H1 (cell line): ENCODE measurements around the gene CDCA3. TPM values are rescaled to one million over a fixed set of nuclear protein-coding genes. Genes with fewer than 3 reads are reported as not detected.

Source experiments
- CREB1 ChIP-seq: IDR thresholded peaks from 2 replicates; pipeline ENCODE4 v1.6.1; 2012; ENCODE audit warnings: inconsistent platforms
- FOSL1 ChIP-seq: IDR thresholded peaks from 2 replicates; pipeline ENCODE4 v1.6.1; 2011; ENCODE audit warnings: mild to moderate bottlenecking, low read depth, low read length, moderate library complexity; ENCODE audit not compliant: insufficient read depth
- POLR2A ChIP-seq, 2 experiments: IDR thresholded peaks; 1 replicate in 1 of 2; 2 replicates in 1 of 2; pipeline ENCODE4 v1.6.1; 2011; ENCODE audit warnings: low read depth in 2 of 2, low read length in 2 of 2, mild to moderate bottlenecking in 2 of 2; ENCODE audit errors: control extremely low read depth in 1 of 2
- RNF2 ChIP-seq: fragments of 200-900, 300-1000 bp; sonication (generic); IDR thresholded peaks from 2 replicates; pipeline ENCODE4 v1.7.1; 2016; ENCODE audit warnings: borderline replicate concordance, low read depth, mild to moderate bottlenecking, antibody characterized with exemption, low read length; ENCODE audit not compliant: poor library complexity, severe bottlenecking; ENCODE audit errors: missing control alignments
- SIX5 ChIP-seq: IDR thresholded peaks from 2 replicates; pipeline ENCODE4 v1.6.1; 2011; ENCODE audit warnings: mild to moderate bottlenecking, low read depth, low read length
- polyA plus RNA-seq, 7 experiments: library from polyadenylated mRNA; depleted of rRNA in 3 of 7; stranded (reverse) in 5 of 7; unstranded in 2 of 7; fragments of >200 nt in 5 of 7; fragments of 200-250 nt in 2 of 7; gene quantifications; 1 replicate in 5 of 7; 2 replicates in 1 of 7; 4 replicates in 1 of 7; pipeline versions ENCODE4 v1.2.1 to v1.2.3, GENCODE V29; 2011 to 2013; ENCODE audit warnings: missing spikeins in 2 of 7, mixed read lengths in 2 of 7
- total RNA-seq: library from RNA; stranded (reverse); fragmentation: NEBNext Ultra II Directional; extraction: Animal tissue kit (Norgen Biotek cat#: 25700); gene quantifications from 2 replicates; pipeline ENCODE4 v1.2.1, GENCODE V29; 2021

CDCA3 gene
- total and polyA plus RNA-seq, 2 of the 8 experiments (the other 6 are each of a cell fraction or from before 2014, with no cell fraction given), result 47.7 to 71.2 TPM

DNA sequence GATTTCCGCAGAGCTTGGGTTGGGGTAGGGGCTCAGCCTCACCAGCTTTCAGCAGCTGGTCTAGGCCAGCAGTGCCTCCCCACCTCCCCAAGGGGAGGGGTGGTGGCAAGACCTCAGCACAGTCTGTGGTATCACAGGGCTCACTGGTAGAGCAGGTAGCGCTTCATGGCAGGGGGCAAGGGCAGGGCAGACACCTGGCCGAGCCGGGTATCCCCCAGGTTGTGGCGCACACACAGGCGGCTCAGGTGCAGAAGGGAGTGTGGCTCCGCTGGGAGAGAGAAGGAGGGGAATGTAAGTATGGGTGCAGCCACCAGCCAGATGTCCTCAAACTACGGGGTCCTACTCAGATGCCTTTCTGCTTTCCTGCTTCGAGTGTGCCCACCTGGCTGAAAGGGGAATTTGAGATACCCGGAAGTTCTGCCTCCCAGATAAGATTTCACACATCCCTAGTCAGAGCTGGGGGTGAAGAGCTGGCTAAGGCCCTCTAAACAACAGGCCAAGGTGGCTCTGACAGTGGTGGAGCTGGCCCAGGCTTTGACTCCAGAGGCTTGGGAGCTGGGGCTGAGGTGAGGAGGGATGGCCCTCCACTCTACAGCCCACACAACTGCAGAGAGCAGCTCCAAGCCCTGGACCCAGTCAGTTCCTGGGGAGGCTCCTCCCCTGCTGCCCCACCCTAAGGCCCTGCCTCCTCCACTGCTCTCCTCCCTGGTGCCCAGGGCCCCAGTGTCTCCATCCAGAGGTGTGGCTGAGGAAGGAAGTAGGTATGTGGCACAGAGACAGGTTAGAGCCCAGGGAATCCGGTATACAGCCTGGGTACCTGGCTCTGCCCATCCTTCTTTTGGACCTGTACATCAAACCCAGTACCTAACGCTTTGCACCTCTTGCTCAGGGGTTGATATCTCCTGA is 20.2 kb upstream of the CDCA3 start (continued):
- TF ChIP-seq RNF2, result no peak
- TF ChIP-seq SIX5, result no peak
- no peak for TF ChIP-seq CREB1
- peak in 1 of 2 experiments; percentile 84; a peak in 2 of 3 replicates for TF ChIP-seq POLR2A (IDR thresholded peaks at IDR 0.05; ENCODE audit: control extremely low read depth in 1 of 2, low read depth in 2 of 2, low read length in 2 of 2)
- no peak for TF ChIP-seq FOSL1
- TF ChIP-seq, all 59 proteins: peak for 3
